Ecto neural progenitor cell (in vitro differentiated cells): ENCODE measurements around the gene BICD1.

ENCODE experiments used
- DNase-seq: peaks from one replicate; pipeline ENCODE4 v3.0.0-alpha.2; 2018; ENCODE audit warnings: low spot score

BICD1 gene

GRCh38 chr12:32281098-32281497 lies 174.5 kb downstream of the BICD1 start:
- no peak for DNase-seq

- DNase-seq = no peak
Observed at GRCh38 chr12:32284561-32284960, 177.9 kb downstream of the BICD1 start.

- DNase-seq = no peak
Observed at GRCh38 chr12:32285021-32285420, 178.4 kb downstream of the BICD1 start.

GRCh38 chr12:32285489-32285888 lies 178.8 kb downstream of the BICD1 start:
- DNase-seq = no peak

- DNase-seq = no peak
Observed at GRCh38 chr12:32290411-32290810, 183.8 kb downstream of the BICD1 start.

- DNase-seq = no peak
Observed at GRCh38 chr12:32292151-32292550, 185.5 kb downstream of the BICD1 start.

GRCh38 chr12:32293808-32294419 lies 187.3 kb downstream of the BICD1 start:
- DNase-seq = no peak

GRCh38 chr12:32296567-32296966 lies 189.9 kb downstream of the BICD1 start:
- no peak for DNase-seq

- no peak for DNase-seq
Observed at GRCh38 chr12:32298917-32299316, 192.3 kb downstream of the BICD1 start.

- no peak for DNase-seq
Observed at GRCh38 chr12:32301216-32301615, 194.6 kb downstream of the BICD1 start.

GRCh38 chr12:32302218-32303173 lies 195.8 kb downstream of the BICD1 start:
- DNase-seq = no peak

GRCh38 chr12:32303174-32303549 lies 196.5 kb downstream of the BICD1 start:
- no peak for DNase-seq

- DNase-seq = no peak
Observed at GRCh38 chr12:32305163-32305562, 198.5 kb downstream of the BICD1 start.

GRCh38 chr12:32307326-32307725 lies 200.7 kb downstream of the BICD1 start:
- DNase-seq = no peak

GRCh38 chr12:32309811-32310736 lies 203.4 kb downstream of the BICD1 start:
- DNase-seq = no peak

GRCh38 chr12:32312049-32312670 lies 205.5 kb downstream of the BICD1 start:
- no peak for DNase-seq

GRCh38 chr12:32322354-32322753 lies 215.7 kb downstream of the BICD1 start:
- no peak for DNase-seq

- no peak for DNase-seq
Observed at GRCh38 chr12:32331133-32331532, 224.5 kb downstream of the BICD1 start.

- DNase-seq = no peak
Observed at GRCh38 chr12:32332446-32332845, 225.8 kb downstream of the BICD1 start.

GRCh38 chr12:32334371-32334777 lies 227.7 kb downstream of the BICD1 start:
- no peak for DNase-seq

- DNase-seq = no peak
Observed at GRCh38 chr12:32336261-32336660, 229.6 kb downstream of the BICD1 start.

- DNase-seq = no peak
Observed at GRCh38 chr12:32343496-32343895, 236.8 kb downstream of the BICD1 start.
